Skeletal muscle satellite cell (primary cell): Measurements from ENCODE around the gene CFAP119.
A peak's percentile ranks its signal among the peaks of the same experiment; 100 is the strongest.

ENCODE experiments used
- H3K27me3 ChIP-seq: 2 replicates; pipeline ENCODE4 v1.7.0; 2013; ENCODE audit warnings: low read length; ENCODE audit not compliant: control insufficient read depth, insufficient read depth
- H3K36me3 ChIP-seq: 2 replicates; pipeline ENCODE4 v1.7.0; 2013; ENCODE audit warnings: mild to moderate bottlenecking, control low read depth, low read length; ENCODE audit not compliant: insufficient read depth
- H3K4me1 ChIP-seq: 2 replicates; pipeline ENCODE4 v1.7.0; 2013; ENCODE audit warnings: low read length; ENCODE audit not compliant: control insufficient read depth, insufficient read depth
- H3K4me2 ChIP-seq: 2 replicates; pipeline ENCODE4 v1.7.0; 2013; ENCODE audit warnings: mild to moderate bottlenecking, low read length
- H3K4me3 ChIP-seq: 2 replicates; pipeline ENCODE4 v1.7.0; 2013; ENCODE audit warnings: low read length
- H3K9ac ChIP-seq: 2 replicates; pipeline ENCODE4 v1.7.0; 2013; ENCODE audit warnings: mild to moderate bottlenecking, low read depth, low read length, moderate library complexity
- H3K9me3 ChIP-seq: replicated peaks from 2 replicates; pipeline ENCODE4 v1.7.0; 2013; ENCODE audit warnings: mild to moderate bottlenecking, control low read depth, low read length

The CFAP119 gene

DNA sequence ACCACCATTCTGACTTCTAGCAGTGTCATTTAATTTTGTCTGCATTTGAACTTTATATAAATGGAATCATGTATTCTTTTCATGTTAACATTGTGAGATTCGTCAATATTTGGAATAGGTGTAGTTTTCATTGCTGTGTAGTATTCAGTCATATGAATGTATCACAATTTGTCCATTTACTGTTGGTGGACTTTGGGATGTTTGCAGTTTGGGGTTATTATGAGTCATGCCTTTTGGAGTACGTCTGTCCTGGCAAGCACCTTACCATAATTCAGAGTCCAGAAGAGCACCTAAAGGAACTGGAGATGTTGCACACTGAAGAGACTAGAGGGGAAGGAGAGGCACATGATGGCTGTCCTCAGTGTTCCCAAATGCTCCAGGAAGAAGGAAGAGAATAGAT is 16.8 kb downstream of the CFAP119 start:
- Histone ChIP-seq H3K4me2 (no peak overlapping the region), H3K27me3 (no peaks in the 10 kb centered on the region), H3K4me1 (peaks cover 34% of the 10 kb centered on the region), H3K4me3 (no peak overlapping the region), H3K9ac (no peak overlapping the region), H3K9me3 (no peaks in the 10 kb centered on the region), H3K36me3 (peaks cover 19% of the 10 kb centered on the region)

DNA sequence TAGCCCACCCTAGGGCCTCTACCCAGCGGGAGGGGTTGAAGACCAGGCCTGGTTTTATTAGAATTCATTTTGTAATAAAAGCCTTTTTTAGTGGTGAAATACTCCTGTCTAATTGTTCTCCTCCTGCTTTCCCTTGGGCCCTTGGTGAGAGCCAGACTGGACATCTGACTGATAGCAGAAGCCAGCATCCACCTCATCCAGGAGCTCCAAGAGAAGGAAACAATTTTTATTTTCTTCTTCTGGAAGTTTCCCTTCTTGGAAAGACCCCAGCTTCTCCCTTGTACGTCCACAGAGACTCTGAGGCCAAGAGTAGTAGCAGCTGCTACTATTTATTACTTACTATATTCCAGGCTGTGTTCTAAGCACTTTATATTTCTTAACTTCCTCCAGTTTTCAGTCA is 17.7 kb downstream of the CFAP119 start:
- Histone ChIP-seq H3K4me2 (no peak overlapping the region), H3K9ac (no peak overlapping the region), H3K4me3 (no peak overlapping the region), H3K4me1 (peaks cover 39% of the 10 kb centered on the region), H3K9me3 (no peaks in the 10 kb centered on the region), H3K36me3 (peaks cover 23% of the 10 kb centered on the region), H3K27me3 (no peaks in the 10 kb centered on the region)

DNA sequence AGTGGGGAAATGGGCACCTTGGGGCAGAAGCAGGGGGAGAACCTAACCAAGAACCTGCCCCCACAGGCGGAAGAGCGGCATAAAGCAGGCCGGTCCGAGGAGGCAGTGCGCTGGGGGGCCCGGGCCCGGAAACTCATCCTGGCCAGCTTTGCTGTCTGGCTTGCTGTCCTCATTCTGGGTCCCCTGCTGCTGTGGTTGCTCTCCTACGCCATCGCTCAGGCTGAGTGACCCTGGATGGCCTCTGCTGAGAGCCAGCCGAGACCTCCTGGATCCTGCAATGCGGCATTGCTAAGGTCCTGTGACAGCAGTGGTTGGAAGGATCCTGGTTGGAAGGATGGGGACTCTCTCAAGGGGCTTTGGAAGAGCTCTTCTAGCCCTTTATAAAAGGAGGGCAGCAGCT is 18.1 kb downstream of the CFAP119 start:
- Histone ChIP-seq H3K4me1 (peaks cover 39% of the 10 kb centered on the region), H3K9ac (no peak overlapping the region), H3K9me3 (no peaks in the 10 kb centered on the region), H3K4me2 (no peak overlapping the region), H3K27me3 (no peaks in the 10 kb centered on the region), H3K36me3 (peaks cover 27% of the 10 kb centered on the region), H3K4me3 (no peak overlapping the region)

DNA sequence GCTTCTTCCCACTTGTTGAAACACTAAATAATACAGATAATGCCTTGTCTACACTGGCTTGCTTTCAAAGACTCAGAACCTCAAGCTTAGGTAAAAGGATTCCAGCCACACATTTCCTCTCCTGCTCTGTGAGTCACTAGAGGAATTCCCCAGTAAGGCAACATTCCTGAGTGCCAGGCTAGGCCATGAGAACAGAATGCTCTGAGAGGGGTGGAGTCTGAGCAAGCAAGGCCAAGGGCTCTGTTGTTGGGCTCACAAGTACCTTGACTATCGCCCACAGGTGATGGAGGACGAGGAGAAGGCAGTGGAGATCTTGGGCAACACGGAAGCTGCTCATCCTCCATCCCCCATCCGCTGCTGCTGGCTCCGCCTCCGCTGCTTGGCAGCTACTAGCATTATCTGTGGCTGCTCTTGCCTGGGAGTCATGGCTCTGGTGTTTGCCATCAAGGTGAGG is 20.4 kb downstream of the CFAP119 start:
- H3K27me3 ChIP-seq, result no peaks in the 10 kb centered on the region
- no peak overlapping the region for H3K4me3 ChIP-seq
- H3K4me2 ChIP-seq, result peak overlapping the region; percentile 49
- H3K4me1 ChIP-seq, result peaks cover 25% of the 10 kb centered on the region
- peaks cover 50% of the 10 kb centered on the region for H3K36me3 ChIP-seq
- H3K9ac ChIP-seq, result peak overlapping the region; percentile 33
- no peaks in the 10 kb centered on the region for H3K9me3 ChIP-seq

DNA sequence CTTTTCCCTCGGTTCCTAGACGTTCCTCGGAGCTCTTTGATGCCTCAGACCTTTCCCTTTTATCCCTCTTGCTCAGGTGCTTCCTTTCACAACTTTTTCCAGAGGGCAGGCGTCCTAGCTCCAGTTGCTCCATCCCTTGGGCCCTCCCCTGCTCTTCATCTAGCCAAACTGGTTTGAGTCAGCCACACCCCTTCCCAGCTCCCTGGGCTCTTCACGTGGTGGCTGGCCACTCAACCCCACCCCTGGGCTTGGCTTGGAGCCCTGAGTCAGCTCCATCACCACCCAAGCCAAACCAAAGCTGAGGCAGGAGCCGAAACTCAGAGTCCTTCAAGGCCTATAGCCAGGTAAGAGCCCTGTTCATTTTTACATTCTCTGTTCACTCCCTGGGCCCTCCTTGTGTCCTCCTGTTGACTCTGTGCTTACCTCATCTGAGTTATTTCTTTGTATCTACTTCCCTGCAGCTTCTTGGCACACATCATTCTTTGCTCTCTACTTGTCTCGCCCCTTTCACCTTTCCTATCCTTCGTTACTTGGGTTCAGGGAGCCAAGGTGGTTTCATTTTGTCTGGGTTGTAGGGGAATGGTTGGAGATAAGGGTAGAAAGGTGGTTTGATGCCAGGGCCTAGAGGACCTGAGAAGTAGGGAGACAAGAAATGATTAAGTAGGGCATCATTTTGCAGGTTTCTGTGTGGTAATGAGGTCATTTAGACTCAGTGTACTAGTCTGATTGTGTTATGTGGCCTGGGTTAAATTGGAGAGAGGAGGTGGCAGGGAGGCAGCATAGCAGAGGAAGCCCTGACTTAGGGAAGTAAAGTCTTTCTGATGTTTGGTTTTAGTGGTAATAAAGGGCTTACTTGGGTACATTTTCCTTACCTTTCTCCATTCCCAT is 21.3 kb downstream of the CFAP119 start:
- H3K4me3 ChIP-seq, result peak overlapping the region; percentile 11
- no peaks in the 10 kb centered on the region for H3K27me3 ChIP-seq
- H3K9me3 ChIP-seq, result no peaks in the 10 kb centered on the region
- peak overlapping the region; percentile 49 for H3K4me2 ChIP-seq
- H3K4me1 ChIP-seq, result peaks cover 24% of the 10 kb centered on the region
- peaks cover 58% of the 10 kb centered on the region for H3K36me3 ChIP-seq
- H3K9ac ChIP-seq, result peak overlapping the region; percentile 33

DNA sequence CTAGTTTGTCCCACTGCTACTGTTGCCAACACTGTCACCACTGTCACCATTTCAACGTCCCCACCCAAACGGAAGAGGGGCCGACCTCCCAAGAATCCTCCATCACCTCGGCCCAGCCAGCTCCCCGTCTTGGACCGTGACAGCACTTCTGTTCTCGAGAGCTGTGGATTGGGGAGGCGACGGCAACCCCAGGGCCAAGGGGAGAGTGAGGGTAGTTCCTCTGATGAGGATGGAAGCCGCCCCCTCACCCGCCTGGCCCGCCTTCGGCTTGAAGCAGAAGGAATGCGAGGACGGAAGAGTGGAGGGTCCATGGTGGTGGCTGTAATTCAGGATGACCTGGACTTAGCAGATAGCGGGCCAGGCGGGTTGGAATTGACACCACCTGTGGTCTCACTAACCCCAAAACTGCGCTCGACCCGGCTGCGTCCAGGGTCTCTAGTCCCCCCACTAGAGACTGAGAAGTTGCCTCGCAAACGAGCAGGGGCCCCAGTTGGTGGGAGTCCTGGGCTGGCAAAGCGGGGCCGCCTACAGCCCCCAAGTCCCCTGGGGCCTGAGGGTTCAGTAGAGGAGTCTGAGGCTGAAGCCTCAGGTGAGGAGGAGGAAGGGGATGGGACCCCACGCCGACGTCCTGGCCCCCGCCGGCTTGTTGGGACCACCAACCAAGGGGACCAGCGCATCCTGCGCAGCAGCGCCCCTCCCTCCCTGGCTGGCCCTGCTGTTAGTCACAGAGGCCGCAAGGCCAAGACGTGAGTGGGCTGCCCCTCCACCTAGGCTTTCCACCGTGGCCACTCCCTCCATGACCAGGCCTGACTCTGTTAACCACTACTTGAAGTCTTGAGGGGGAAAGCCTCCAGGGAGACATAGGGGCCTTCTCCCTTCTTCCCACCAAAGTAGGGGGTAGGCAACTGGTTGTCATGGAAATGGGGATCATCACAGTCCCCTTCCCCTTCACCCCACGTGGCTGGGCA is 22.6 kb downstream of the CFAP119 start:
- no peaks in the 10 kb centered on the region for H3K9me3 ChIP-seq
- H3K9ac ChIP-seq, result no peak overlapping the region
- no peak overlapping the region for H3K4me3 ChIP-seq
- H3K4me2 ChIP-seq, result no peak overlapping the region
- H3K27me3 ChIP-seq, result no peaks in the 10 kb centered on the region
- peaks cover 56% of the 10 kb centered on the region for H3K36me3 ChIP-seq
- H3K4me1 ChIP-seq, result peaks cover 24% of the 10 kb centered on the region

DNA sequence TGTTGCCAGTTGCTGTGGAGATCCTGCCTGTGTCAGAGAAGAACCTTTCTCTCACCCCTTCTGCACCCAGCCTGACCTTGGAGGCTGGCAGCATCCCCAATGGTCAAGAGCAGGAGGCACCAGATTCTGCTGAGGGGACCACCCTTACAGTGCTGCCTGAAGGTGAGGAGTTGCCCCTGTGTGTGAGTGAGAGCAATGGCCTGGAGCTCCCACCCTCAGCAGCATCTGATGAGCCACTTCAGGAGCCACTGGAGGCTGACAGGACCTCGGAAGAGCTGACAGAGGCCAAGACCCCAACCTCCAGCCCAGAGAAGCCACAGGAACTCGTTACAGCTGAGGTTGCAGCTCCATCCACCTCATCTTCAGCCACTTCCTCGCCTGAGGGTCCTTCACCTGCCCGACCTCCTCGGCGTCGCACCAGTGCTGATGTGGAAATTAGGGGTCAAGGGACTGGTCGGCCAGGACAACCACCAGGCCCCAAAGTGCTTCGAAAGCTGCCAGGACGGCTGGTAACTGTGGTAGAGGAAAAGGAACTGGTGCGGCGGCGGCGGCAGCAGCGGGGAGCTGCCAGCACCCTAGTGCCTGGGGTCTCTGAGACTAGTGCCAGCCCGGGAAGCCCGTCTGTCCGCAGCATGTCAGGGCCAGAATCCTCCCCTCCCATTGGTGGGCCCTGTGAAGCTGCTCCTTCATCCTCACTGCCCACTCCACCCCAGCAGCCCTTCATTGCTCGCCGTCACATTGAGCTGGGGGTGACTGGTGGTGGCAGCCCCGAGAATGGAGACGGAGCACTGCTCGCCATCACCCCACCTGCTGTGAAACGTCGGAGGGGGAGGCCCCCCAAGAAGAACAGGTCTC is 23.8 kb downstream of the CFAP119 start:
- H3K9ac ChIP-seq, result no peak overlapping the region
- H3K4me2 ChIP-seq, result no peak overlapping the region
- H3K9me3 ChIP-seq, result no peaks in the 10 kb centered on the region
- H3K36me3 ChIP-seq, result peaks cover 65% of the 10 kb centered on the region
- H3K4me3 ChIP-seq, result no peak overlapping the region
- H3K27me3 ChIP-seq, result no peaks in the 10 kb centered on the region
- peaks cover 24% of the 10 kb centered on the region for H3K4me1 ChIP-seq

DNA sequence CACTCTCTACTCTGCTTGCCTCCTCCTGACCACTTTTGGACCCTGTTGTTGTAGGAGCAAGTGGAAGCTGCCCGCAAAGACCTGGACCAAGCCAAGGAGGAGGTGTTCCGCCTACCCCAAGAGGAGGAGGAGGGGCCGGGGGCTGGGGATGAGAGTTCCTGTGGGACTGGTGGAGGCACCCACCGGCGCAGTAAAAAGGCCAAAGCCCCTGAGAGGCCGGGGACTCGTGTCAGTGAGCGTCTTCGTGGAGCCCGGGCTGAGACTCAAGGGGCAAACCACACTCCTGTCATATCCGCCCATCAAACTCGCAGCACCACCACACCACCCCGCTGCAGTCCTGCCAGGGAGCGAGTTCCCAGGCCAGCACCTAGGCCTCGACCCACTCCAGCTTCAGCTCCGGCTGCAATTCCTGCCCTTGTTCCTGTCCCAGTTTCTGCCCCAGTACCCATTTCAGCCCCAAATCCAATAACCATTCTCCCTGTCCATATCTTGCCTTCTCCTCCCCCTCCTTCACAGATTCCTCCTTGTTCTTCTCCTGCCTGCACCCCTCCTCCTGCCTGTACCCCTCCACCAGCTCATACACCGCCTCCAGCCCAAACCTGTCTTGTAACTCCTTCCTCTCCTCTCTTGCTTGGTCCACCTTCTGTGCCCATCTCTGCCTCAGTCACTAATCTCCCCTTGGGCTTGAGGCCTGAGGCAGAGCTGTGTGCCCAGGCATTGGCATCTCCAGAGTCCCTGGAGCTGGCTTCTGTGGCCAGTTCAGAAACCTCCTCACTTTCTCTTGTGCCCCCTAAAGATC is 24.7 kb downstream of the CFAP119 start:
- Histone ChIP-seq H3K27me3 (no peaks in the 10 kb centered on the region), H3K4me1 (peaks cover 24% of the 10 kb centered on the region), H3K9me3 (no peaks in the 10 kb centered on the region), H3K36me3 (peaks cover 69% of the 10 kb centered on the region), H3K4me3 (no peak overlapping the region), H3K4me2 (no peak overlapping the region), H3K9ac (no peak overlapping the region)

DNA sequence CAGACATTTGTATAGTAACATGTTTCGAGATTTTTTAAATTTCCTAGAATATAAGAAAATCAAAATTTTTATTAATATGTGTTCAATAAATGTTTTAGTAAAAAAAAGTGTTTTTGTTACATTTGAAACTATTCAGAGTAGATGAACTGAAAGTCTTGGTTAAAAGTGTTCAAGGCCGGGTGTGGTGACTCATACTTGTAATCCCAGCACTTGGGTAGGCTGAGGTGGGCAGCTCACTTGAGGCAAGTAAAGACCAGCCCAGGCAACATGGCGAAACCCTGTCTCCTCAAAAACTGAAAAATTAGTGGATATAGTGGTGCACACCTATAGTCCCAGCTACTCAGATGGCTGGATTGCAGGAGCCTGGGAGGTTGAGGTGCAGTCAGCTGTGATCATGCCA is 30.5 kb downstream of the CFAP119 start:
- Histone ChIP-seq H3K4me1 (no peaks in the 10 kb centered on the region), H3K36me3 (peaks cover 70% of the 10 kb centered on the region)

DNA sequence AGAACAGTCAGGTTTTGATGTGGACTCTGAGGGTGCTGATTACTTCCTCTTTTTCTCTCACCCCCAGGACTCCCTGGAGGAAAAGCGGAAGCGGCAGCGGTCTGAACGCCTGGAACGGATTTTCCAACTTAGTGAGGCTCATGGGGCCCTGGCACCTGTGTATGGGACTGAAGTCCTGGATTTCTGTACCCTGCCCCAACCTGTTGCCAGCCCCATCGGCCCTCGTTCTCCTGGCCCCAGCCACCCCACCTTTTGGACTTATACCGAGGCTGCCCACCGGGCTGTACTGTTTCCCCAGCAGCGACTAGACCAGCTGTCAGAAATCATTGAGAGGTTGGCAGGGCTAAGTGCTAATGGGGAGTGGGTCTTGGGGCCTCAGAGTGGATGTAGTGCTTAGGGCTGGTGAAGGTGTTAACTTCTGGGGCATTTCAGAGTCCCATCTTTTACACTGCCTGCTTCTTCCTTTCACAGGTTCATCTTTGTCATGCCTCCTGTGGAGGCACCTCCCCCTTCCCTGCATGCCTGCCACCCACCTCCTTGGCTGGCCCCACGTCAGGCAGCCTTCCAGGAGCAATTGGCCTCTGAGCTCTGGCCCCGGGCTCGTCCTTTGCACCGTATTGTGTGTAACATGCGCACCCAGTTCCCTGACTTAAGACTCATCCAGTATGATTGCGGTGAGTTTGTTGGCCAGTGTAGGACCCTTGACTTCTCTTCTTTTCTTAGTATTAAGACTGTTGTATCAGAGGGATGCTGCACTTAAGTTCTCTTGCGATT is 32.8 kb downstream of the CFAP119 start:
- H3K36me3 ChIP-seq, result peaks cover 75% of the 10 kb centered on the region
- H3K9ac ChIP-seq, result no peak overlapping the region
- H3K4me1 ChIP-seq, result no peaks in the 10 kb centered on the region
- no peaks in the 10 kb centered on the region for H3K27me3 ChIP-seq
- H3K4me2 ChIP-seq, result no peak overlapping the region
- H3K9me3 ChIP-seq, result no peaks in the 10 kb centered on the region
- no peak overlapping the region for H3K4me3 ChIP-seq

More for the DNA sequence above, 30.5 kb downstream of the CFAP119 start:
- Histone ChIP-seq H3K4me3 (no peak overlapping the region), H3K9me3 (no peaks in the 10 kb centered on the region), H3K4me2 (no peak overlapping the region), H3K27me3 (no peaks in the 10 kb centered on the region), H3K9ac (no peak overlapping the region)
